Prostate gland (tissue), 2 donors: ENCODE measurements around the gene TARDBP. TPM values are rescaled to one million over a fixed set of nuclear protein-coding genes. Genes with fewer than 3 reads are reported as not detected.

ENCODE experiments used
- DNase-seq: peaks from one replicate; pipeline ENCODE4 v3.0.0-alpha.2; 2019; ENCODE audit warnings: low spot score
- H3K27ac ChIP-seq, 2 donors: fragments of 200-600 bp; sonication (generic); 2 replicates each; pipeline ENCODE4 v1.5.1; 2017 to 2019
- H3K27me3 ChIP-seq: fragments of 200-600 bp; sonication (generic); replicated peaks from 2 replicates; pipeline ENCODE4 v1.5.1; 2019; ENCODE audit not compliant: insufficient read depth
- H3K36me3 ChIP-seq, 2 donors: fragments of 200-600 bp; sonication (generic); 1 replicate in 1 of 2; 2 replicates in 1 of 2; pipeline versions ENCODE4 v1.5.1 to v1.8.1; 2017 to 2019
- H3K4me1 ChIP-seq: fragments of 200-600 bp; sonication (generic); replicated peaks from 2 replicates; pipeline ENCODE4 v1.5.1; 2019
- H3K4me3 ChIP-seq, 2 donors: fragments of 200-600 bp; sonication (generic); 2 replicates each; pipeline ENCODE4 v1.5.1; 2017 to 2019
- H3K9me3 ChIP-seq: fragments of 200-600 bp; sonication (generic); 2 replicates; pipeline ENCODE4 v1.5.1; 2017
- POLR2A ChIP-seq: fragments of 450-650 bp; IDR thresholded peaks from one replicate; pipeline ENCODE4 v1.6.1; 2016; ENCODE audit warnings: antibody characterized with exemption, mild to moderate bottlenecking
- POLR2AphosphoS5 ChIP-seq: sonication (generic); formaldehyde crosslinking; IDR thresholded peaks from one replicate; pipeline ENCODE4 v1.6.1; 2017; ENCODE audit warnings: antibody characterized with exemption
- WGBS: methylation state at CpG from one replicate; pipeline ENCODE4 v1.1.5; 2018; 5-methylcytosine and 5-hydroxymethylcytosine counted together
- intact Hi-C: fragments of 100-400 bp; cut with DNase I; formaldehyde crosslinking; loops from one replicate; pipeline ENCODE4 v1.14.2; 2022
- total RNA-seq, 2 donors: library from RNA; depleted of rRNA; stranded (reverse); fragments of >200 nt; gene quantifications; one replicate each; pipeline ENCODE4 v1.1.0, GENCODE V29; 2016
- TF ChIP-seq, protein P1 (sequence below), 4 experiments: fragments of 200-600 bp in 2 of 4; fragments of 450-650 bp in 2 of 4; sonication (generic) in 2 of 4; IDR thresholded peaks; 1 replicate in 3 of 4; 2 replicates in 1 of 4; pipeline ENCODE4 v1.5.1; 2016 to 2019; ENCODE audit warnings: antibody characterized with exemption in 4 of 4, mild to moderate bottlenecking in 2 of 4, moderate library complexity in 2 of 4

TARDBP gene
- total RNA-seq, 2 donors from 2014 or later: 93.7 to 151 TPM

DNA sequence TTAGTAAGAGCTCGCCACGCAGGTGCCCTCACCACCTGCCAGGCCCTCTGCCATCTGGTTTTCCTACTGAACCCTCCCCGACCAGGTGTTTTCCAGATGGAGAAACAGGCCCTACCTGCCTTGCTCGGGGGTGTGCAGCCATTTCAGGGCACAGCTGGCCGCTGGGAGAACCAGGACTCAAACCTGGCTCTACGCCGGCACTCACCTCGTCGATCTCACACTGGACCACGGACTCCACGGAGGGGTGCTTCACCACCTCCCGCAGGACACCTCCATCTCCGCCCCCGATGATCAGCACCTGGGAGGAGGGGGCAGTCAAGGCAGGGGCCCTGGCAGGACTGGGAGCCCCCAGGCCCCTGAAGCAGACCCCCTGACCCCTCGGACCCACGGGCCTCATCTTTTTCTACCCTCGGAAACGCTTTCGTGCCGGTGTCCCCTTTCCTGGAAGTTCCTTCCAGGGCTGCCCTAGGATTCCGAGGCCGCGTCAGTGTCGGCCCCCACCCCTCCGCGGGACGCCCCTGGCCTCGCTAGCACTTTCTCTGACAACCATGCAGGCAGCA lies 46.2 kb downstream of the TARDBP start:
- WGBS: 45% methylated on average over 28 of the region's 28 CpGs
- no peaks in the 10 kb centered on the region for H3K27me3 ChIP-seq
- no peaks in the 10 kb centered on the region for H3K9me3 ChIP-seq
- peaks cover 4% of the 10 kb centered on the region for H3K4me1 ChIP-seq
- no peak overlapping the region for H3K27ac ChIP-seq
- H3K36me3 ChIP-seq: peaks cover 6 to 9% of the 10 kb centered on the region in 2 donors
- TF ChIP-seq, protein P1, sequence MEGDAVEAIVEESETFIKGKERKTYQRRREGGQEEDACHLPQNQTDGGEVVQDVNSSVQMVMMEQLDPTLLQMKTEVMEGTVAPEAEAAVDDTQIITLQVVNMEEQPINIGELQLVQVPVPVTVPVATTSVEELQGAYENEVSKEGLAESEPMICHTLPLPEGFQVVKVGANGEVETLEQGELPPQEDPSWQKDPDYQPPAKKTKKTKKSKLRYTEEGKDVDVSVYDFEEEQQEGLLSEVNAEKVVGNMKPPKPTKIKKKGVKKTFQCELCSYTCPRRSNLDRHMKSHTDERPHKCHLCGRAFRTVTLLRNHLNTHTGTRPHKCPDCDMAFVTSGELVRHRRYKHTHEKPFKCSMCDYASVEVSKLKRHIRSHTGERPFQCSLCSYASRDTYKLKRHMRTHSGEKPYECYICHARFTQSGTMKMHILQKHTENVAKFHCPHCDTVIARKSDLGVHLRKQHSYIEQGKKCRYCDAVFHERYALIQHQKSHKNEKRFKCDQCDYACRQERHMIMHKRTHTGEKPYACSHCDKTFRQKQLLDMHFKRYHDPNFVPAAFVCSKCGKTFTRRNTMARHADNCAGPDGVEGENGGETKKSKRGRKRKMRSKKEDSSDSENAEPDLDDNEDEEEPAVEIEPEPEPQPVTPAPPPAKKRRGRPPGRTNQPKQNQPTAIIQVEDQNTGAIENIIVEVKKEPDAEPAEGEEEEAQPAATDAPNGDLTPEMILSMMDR (IDR thresholded peaks at IDR 0.05): no peak
- TF ChIP-seq POLR2A (no peak), POLR2AphosphoS5 (no peak)
- peak overlapping the region; percentile 87 to 88 for H3K4me3 ChIP-seq
- DNase-seq: no peak
- intact Hi-C loops: no loop called here

DNA sequence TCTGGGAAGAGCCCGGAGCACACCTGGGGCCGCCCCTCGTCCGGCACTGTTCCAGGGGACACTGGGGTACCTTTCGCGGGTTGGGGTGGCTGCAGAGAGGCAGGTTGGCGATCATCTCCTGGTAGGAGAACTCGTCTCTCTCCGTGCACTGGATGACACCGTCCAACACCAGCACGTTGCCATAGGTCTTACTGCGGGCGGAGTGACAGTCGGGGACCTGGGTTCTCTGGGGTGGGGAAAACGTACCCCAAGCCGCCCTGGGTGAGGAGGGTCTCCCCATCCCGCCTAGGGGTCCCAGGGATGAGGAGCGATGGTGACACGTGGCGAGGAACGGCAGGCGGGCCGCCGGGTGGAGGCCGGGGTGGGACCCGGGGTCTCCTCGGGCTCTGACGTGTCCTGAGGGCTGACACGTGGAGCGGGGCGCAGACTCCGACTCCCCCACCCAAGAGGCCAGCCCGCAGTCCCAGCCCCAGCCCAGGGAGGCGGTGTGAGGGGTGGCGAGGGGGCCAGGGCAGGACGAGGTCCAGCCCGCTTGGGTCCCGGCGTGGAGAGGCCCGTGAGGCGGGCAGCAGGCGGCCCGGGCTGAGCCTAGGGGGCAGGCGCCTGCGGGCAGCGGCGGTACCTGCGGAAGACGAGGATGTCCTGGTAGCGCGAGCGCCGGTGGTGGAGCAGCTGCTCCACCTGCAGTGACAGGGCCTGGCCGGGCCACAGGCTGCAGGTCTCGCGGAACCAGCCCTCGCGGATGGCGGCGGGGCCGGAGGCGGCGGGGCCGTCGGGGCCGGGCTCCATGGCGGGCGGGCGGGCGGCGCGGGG lies 46.9 kb downstream of the TARDBP start:
- Histone ChIP-seq H3K27ac (peak overlapping the region in 1 of 2 donors; percentile 26), H3K9me3 (no peaks in the 10 kb centered on the region), H3K4me3 (peak overlapping the region; percentile 87 to 88), H3K36me3 (peaks cover 6 to 9% of the 10 kb centered on the region in 2 donors), H3K4me1 (peaks cover 4% of the 10 kb centered on the region), H3K27me3 (no peaks in the 10 kb centered on the region)
- intact Hi-C loops: no loop called here
- TF ChIP-seq, protein P1 (IDR thresholded peaks at IDR 0.05): no peak
- TF ChIP-seq POLR2A (no peak), POLR2AphosphoS5 (no peak)
- 3% methylated on average over 32 of the region's 72 CpGs for WGBS
- no peak for DNase-seq

DNA sequence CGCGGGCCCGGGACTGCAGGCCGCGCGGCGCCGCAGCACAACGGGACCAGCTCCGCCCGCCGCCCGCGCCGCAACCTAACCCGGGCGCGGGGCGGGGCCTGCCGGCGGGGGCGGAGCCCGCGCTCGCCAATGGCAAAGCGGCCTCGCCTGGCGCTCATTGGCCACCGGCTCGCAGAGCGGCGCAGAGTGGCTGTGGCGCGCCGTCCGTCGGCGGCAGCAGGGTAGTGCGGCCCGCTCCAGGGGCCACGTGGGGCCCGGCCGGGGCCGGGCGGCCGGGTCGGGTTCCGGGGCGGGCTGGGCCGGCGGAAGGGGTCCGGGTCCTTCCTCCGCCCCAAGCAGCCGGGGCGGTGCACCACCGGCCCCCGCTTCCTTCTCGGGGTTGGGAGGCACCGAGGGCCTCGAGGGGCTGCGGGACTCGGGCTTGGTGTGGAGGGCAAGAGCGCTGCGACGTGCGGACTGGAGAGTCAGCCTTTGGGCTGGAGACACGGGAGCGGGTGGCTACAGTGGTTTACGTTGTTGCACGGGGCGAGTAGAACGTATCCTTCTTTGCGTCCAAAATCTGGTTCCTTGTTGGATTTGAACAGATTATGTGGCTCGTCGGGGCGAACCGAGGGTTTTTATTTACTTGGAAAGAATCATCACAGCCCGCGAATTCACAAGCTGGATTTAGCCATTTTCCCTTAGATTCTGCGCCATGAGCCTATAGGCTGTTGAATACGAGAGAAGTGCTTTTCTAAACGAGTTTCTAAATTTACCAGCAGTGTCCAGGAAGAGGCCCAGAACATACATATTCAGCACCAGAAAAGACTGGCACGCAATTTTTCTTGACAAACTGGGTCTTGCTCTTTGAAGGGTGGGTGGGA lies 47.7 kb downstream of the TARDBP start, which contains the start of gene SRM:
SRM (minus strand) TSS at position 51 of the 863 bp plus-strand sequence. CDS start 75 bp downstream, outside the sequence.
- intact Hi-C loops: no loop called here
- H3K4me1 ChIP-seq: peaks cover 4% of the 10 kb centered on the region
- H3K27me3 ChIP-seq: no peaks in the 10 kb centered on the region
- H3K9me3 ChIP-seq: no peaks in the 10 kb centered on the region
- TF ChIP-seq POLR2A: peak; percentile 57
- peak; percentile 24 for TF ChIP-seq POLR2AphosphoS5
- TF ChIP-seq, protein P1 (IDR thresholded peaks at IDR 0.05): peak in 3 of 4 experiments; percentile 55 to 83 (median 80)
- DNase-seq: peak; percentile 86
- H3K4me3 ChIP-seq: peak within 1 kb of the TSS; percentile 87 to 88
- H3K27ac ChIP-seq: peak within 1 kb of the TSS; percentile 57 to 64
- WGBS: under 1% methylated on average over 29 of the region's 83 CpGs
- H3K36me3 ChIP-seq: peaks cover 11 to 12% of the 10 kb centered on the region in 2 donors

DNA sequence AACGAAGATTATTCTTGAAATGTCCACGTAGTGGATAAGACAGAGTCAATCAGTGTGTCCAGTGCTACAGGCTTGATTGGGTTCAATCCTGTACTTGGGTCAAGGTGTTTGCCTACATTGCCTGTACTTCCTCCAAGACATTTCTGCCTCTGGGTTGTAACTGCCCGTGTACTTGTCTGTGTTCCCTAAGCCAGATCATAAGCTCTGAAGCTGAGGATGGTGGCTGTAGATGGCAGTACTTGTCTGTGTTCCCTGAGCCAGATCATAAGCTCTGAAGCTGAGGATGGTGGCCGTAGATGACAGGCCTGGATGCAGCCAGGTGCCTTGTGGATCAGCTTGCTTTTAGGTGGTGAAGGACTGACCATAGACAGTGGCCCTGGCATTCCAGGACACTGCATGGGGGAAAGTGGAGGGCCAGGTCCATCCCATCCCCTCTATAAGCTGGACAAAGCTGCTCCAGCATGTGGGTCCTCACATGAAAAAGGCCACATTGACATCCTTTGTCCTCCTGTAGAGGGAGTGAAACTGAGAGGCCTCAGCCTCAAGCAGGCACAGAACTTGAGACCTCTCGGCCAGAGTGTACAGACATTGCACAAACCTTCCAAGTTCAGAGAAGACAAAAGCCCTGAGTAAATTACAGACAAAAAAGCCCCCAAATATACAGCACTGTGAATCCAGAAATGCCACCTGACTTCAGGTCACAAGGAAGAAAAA lies 49.4 kb downstream of the TARDBP start:
- 70% methylated on average over 5 of the region's 5 CpGs for WGBS

More for the DNA sequence above, 49.4 kb downstream of the TARDBP start:
- peaks cover 5 to 7% of the 10 kb centered on the region in 2 donors for H3K36me3 ChIP-seq
- no peak for DNase-seq
- no peaks in the 10 kb centered on the region for H3K9me3 ChIP-seq
- no peak overlapping the region for H3K27ac ChIP-seq
- H3K4me1 ChIP-seq: peaks cover 4% of the 10 kb centered on the region
- TF ChIP-seq POLR2AphosphoS5 (no peak), POLR2A (no peak)
- TF ChIP-seq, protein P1 (IDR thresholded peaks at IDR 0.05): no peak
- H3K27me3 ChIP-seq: no peaks in the 10 kb centered on the region
- no peak overlapping the region for H3K4me3 ChIP-seq
- intact Hi-C loops: no loop called here
